Mesodermal cell (in vitro differentiated cells): ENCODE measurements around the gene UTP4.

Source experiments
- H3K27ac ChIP-seq: 2 replicates; pipeline ENCODE4 v1.7.0; 2013; ENCODE audit warnings: mild to moderate bottlenecking, low read depth, low read length, moderate library complexity; ENCODE audit not compliant: severe bottlenecking
- H3K36me3 ChIP-seq: 2 replicates; pipeline ENCODE4 v1.7.1; 2013; ENCODE audit warnings: mild to moderate bottlenecking, low read length, moderate library complexity; ENCODE audit not compliant: control insufficient read depth, insufficient read depth
- H3K4me1 ChIP-seq: one replicate; pipeline ENCODE4 v1.7.1; 2013; ENCODE audit warnings: mild to moderate bottlenecking, low read length; ENCODE audit not compliant: insufficient read depth, control insufficient read depth, poor library complexity, severe bottlenecking
- H3K4me3 ChIP-seq: 2 replicates; pipeline ENCODE4 v1.7.0; 2013; ENCODE audit warnings: low read length, control low read depth, mild to moderate bottlenecking; ENCODE audit not compliant: insufficient read depth, poor library complexity, severe bottlenecking; ENCODE audit errors: extremely low read depth
- H3K9me3 ChIP-seq: 2 replicates; pipeline ENCODE4 v1.7.1; 2013; ENCODE audit warnings: mild to moderate bottlenecking, low read length, moderate library complexity; ENCODE audit not compliant: control insufficient read depth
- WGBS, 2 experiments: methylation state at CpG; one replicate each; pipeline ENCODE4 v1.1.5; 2013; ENCODE audit warnings: missing lambda C conversion rate in 2 of 2; ENCODE audit not compliant: insufficient coverage in 2 of 2; 5-methylcytosine and 5-hydroxymethylcytosine counted together

Gene UTP4

DNA sequence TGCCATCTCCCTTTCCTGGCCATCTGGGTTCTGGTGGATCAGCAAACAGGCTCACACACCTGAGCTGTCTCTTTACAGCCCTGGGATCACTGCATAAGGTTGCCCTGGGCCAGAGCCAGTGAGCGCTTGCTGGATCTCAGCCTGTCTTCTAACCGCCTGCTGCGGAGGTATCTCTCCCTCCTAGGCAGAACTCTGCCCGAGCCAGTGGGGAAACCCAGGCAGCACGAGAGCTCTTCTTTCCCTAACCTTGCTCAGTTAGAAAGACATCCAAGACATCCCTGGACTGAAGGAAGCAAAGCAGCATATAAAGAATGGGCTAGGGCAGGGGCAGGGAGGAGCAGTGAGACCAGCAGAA, 20.6 kb upstream of the UTP4 start:
- peaks cover 49% of the 10 kb centered on the region for H3K36me3 ChIP-seq
- H3K9me3 ChIP-seq, result no peaks in the 10 kb centered on the region
- H3K4me3 ChIP-seq, result no peak overlapping the region
- 93 to 94% methylated on average over 5 of the region's 5 CpGs for WGBS, 2 experiments
- no peak overlapping the region for H3K27ac ChIP-seq
- H3K4me1 ChIP-seq, result peaks cover 9% of the 10 kb centered on the region

DNA sequence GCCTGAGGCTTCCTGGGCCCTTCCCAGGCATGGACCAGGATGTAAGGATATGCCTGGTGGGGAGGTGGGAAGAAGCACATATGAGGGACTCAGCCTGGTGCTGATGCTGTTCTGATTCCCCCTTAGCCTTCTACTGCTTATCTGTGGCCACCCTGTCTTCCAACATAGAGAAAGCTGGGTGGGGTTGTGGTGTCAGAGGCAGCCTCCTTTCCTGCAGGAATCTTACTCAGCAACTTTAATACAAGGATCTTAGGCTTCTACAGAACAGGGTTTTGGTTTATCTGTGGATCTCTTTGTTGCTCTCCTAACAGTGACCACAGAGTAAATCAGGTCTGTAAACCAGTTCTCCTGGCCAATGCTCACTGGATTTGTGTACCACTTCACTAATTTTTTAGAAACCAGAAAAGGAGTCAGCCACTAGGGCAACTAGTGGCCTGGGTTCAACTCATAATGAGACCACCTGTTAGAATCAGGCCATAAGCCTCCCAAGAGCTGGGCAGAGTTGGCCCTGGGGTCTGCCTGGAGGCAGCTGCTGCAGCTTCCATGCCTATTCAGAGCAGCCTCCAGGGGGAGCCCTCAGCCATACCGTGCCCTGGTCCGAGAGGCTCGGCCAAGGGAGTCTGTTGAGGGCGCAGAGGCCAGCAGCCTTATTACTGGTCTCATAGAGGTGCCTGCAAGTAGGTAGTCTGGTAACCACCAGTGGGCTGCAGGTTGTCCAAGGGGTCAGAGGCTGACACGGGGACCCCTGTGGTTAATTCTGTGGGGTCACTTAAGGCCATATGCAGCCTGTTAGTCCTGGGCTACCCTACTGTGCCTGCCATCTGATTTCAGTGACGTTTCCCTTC, 19.9 kb upstream of the UTP4 start:
- no peak overlapping the region for H3K27ac ChIP-seq
- 72 to 88% methylated on average over 2 to 6 of the region's 6 CpGs for WGBS, 2 experiments
- peaks cover 6% of the 10 kb centered on the region for H3K4me1 ChIP-seq
- H3K36me3 ChIP-seq, result peaks cover 55% of the 10 kb centered on the region
- no peak overlapping the region for H3K4me3 ChIP-seq
- no peaks in the 10 kb centered on the region for H3K9me3 ChIP-seq

DNA sequence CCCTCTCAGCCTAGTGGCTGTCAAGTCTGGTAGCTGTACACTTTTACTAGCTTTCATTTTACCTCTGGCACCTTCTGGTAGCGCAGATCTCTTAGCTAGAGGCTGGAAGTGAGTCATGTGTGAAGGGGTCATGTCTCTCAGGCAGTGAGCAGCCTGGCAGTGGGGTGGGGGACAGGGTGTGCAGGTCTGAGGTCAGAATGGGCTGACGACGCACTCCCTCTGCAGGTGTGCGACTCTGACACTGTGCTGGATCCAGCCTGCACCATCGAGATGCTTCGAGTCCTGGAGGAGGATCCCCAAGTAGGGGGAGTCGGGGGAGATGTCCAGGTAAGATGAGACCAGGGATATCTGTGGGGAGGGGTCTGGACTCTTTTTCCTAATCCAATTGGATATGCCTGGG, 19.2 kb upstream of the UTP4 start:
- peaks cover 62% of the 10 kb centered on the region for H3K36me3 ChIP-seq
- WGBS, 2 experiments, result 95 to 96% methylated on average over 7 of the region's 7 CpGs

DNA sequence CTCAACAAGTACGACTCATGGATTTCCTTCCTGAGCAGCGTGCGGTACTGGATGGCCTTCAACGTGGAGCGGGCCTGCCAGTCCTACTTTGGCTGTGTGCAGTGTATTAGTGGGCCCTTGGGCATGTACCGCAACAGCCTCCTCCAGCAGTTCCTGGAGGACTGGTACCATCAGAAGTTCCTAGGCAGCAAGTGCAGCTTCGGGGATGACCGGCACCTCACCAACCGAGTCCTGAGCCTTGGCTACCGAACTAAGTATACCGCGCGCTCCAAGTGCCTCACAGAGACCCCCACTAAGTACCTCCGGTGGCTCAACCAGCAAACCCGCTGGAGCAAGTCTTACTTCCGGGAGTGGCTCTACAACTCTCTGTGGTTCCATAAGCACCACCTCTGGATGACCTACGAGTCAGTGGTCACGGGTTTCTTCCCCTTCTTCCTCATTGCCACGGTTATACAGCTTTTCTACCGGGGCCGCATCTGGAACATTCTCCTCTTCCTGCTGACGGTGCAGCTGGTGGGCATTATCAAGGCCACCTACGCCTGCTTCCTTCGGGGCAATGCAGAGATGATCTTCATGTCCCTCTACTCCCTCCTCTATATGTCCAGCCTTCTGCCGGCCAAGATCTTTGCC, 18.0 kb upstream of the UTP4 start:
- peaks cover 74% of the 10 kb centered on the region for H3K36me3 ChIP-seq
- H3K4me3 ChIP-seq, result no peak overlapping the region
- H3K27ac ChIP-seq, result no peak overlapping the region
- H3K4me1 ChIP-seq, result no peaks in the 10 kb centered on the region
- 95 to 98% methylated on average over 23 to 25 of the region's 25 CpGs for whole genome bisulfite sequencing, 2 experiments
- no peaks in the 10 kb centered on the region for H3K9me3 ChIP-seq

More for the DNA sequence above, 19.2 kb upstream of the UTP4 start:
- Histone ChIP-seq H3K27ac (no peak overlapping the region), H3K4me3 (no peak overlapping the region), H3K4me1 (peaks cover under 1% of the 10 kb centered on the region), H3K9me3 (no peaks in the 10 kb centered on the region)

DNA sequence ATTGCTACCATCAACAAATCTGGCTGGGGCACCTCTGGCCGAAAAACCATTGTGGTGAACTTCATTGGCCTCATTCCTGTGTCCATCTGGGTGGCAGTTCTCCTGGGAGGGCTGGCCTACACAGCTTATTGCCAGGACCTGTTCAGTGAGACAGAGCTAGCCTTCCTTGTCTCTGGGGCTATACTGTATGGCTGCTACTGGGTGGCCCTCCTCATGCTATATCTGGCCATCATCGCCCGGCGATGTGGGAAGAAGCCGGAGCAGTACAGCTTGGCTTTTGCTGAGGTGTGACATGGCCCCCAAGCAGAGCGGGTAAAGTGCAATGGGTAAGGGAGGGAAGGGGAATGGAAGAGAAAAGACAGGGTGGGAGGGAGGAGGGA, 17.5 kb upstream of the UTP4 start:
- H3K27ac ChIP-seq, result no peak overlapping the region
- peaks cover 74% of the 10 kb centered on the region for H3K36me3 ChIP-seq
- 94 to 96% methylated on average over 5 to 6 of the region's 6 CpGs for WGBS, 2 experiments
- H3K9me3 ChIP-seq, result no peaks in the 10 kb centered on the region
- no peak overlapping the region for H3K4me3 ChIP-seq
- H3K4me1 ChIP-seq, result no peaks in the 10 kb centered on the region

DNA sequence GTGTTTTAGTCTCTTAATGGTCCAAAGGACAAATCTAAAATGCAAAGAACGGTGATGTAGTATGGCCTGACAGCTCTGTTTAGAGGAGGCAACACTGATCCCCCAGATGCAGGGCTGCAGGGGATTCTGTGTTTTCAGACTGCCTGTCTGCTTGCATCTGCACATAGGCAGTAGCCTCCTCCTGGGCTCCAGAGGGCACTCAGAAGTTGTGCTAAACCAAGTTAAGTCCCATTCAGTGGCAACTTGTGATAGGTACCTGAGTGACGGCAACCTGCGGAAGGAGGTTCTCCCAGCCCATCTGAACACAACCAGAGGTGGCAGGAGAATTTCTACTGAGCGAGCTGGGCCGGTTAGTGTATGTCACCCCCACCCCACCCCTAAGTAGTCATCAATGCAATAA, 17.1 kb upstream of the UTP4 start:
- peaks cover 75% of the 10 kb centered on the region for H3K36me3 ChIP-seq
- H3K27ac ChIP-seq, result no peak overlapping the region
- 95 to 98% methylated on average over 3 of the region's 5 CpGs for WGBS, 2 experiments
- H3K4me1 ChIP-seq, result no peaks in the 10 kb centered on the region
- no peak overlapping the region for H3K4me3 ChIP-seq
- H3K9me3 ChIP-seq, result no peaks in the 10 kb centered on the region

DNA sequence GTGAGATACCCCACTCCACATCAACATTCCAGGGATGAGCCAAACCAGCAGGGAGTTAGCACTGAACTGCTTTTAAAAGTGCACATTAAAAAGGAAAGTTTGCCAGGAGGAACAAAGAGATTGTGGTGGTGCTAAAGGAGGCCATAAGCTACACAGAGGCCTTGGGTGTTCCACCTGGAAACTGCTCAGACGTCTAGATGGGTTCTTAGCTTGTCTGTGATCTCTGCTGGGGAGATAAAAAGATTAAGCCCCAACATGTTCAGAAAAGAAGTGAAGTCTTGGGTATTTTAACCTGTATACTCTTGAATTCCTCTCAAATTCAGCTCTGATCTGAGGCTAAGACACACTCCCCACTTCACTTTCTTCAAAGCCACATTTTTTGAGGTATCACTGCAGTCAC, 16.6 kb upstream of the UTP4 start:
- H3K36me3 ChIP-seq, result peaks cover 75% of the 10 kb centered on the region
- WGBS, 2 experiments, result 60 to 71% methylated on average over 1 of the region's 1 CpG
- H3K4me3 ChIP-seq, result no peak overlapping the region
- H3K9me3 ChIP-seq, result no peaks in the 10 kb centered on the region
- H3K27ac ChIP-seq, result no peak overlapping the region
- H3K4me1 ChIP-seq, result no peaks in the 10 kb centered on the region

DNA sequence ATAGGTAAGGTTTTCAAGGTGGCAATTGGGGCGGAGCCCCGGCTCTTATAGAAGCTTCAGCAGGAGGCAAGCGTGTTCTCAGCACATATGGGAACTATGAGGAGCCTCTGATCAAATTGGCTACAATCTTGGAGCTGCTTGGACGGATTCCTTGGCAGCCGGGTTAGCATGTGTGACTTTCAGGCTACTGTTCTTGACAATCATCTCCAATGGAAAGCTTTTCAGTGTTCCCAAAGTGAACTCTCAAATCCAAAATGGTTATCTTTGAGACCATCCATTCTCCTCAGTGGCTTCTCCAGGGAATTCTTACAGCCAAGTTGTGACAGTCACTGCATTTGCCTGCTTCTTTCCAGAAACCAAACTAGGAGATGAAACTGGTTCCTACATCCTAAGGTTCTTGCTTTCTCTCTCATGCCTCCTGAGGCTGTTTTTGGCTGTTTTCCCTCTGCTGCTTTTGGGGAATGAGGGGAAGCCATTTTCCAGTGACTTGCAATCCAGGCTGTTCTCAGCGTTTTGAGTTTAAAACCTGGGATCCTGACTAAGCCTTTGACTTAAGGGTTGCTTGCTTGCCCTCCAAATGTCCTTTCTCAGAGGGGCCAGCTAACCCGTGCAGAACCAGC, 16.1 kb upstream of the UTP4 start:
- Histone ChIP-seq H3K36me3 (peaks cover 80% of the 10 kb centered on the region), H3K27ac (no peak overlapping the region), H3K4me3 (no peak overlapping the region), H3K4me1 (no peaks in the 10 kb centered on the region), H3K9me3 (no peaks in the 10 kb centered on the region)
- WGBS, 2 experiments, result 97 to 98% methylated on average over 6 to 7 of the region's 7 CpGs

DNA sequence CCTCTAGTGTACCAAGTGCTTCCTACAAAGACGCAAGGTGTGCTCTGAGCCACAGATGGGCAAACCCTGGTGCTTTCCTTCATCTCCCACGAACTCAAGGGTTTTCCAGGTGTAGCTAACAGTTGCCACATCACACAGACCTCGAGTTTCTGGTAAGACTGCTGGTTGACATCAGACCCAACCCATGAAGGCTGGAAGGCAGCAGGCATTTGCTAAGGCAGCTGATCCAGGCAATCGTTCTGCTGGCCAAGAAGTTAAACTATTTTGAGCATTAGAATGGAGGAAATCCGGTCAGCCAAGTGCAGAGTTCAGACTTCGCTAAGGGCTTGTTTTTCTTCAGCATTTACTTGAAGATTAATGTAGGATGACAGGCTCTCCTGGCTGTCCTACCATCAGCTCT, 15.5 kb upstream of the UTP4 start:
- Histone ChIP-seq H3K9me3 (no peaks in the 10 kb centered on the region), H3K36me3 (peaks cover 80% of the 10 kb centered on the region), H3K4me3 (no peak overlapping the region), H3K27ac (no peak overlapping the region), H3K4me1 (no peaks in the 10 kb centered on the region)
- 93 to 98% methylated on average over 6 of the region's 6 CpGs for WGBS, 2 experiments

DNA sequence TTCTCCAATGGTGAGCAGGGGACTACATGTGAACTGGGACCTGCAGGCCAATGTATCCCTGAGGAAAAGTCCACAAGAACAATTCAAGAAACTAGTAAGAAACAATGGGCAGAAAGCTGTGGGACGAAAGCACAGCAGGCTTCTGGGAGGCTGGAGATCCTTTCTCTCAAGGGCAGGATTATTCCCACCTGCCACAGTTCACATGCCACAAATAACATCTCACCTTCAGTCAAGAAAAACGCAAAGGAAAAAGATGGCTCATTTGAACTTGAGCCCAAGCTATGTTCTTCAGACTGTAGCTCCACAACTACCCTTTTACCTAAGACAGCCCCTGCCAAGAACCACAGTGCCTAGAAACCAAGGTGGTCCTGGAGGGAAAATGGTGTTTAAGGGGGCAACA, 14.0 kb upstream of the UTP4 start:
- Histone ChIP-seq H3K4me3 (no peak overlapping the region), H3K36me3 (peaks cover 90% of the 10 kb centered on the region)
- WGBS, 2 experiments, result 100% methylated on average over 1 to 2 of the region's 2 CpGs

DNA sequence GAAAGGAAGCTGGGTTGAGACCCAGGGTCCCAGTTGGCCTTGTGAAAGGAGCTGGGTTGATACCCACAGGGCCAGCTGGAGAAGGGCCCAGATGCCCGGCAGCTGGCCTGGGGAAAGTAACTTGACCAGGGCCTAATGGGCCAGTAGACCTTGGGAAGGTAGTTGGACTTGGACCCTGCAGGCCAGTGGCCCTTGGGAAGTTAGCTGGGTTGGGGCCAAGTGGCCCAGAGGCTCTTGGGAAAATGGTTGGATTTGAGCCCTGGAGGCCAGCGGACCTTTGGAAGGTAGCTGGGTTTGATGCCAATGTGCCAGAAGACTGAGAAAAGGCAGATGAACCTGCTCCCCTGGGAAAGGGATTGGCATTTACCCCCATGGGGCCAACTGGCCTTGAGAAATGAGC, 13.5 kb upstream of the UTP4 start:
- Histone ChIP-seq H3K27ac (no peak overlapping the region), H3K4me3 (no peak overlapping the region), H3K36me3 (peaks cover 93% of the 10 kb centered on the region), H3K9me3 (no peaks in the 10 kb centered on the region), H3K4me1 (no peaks in the 10 kb centered on the region)
- WGBS, 2 experiments, result 95 to 100% methylated on average over 2 of the region's 2 CpGs

More for the DNA sequence above, 14.0 kb upstream of the UTP4 start:
- Histone ChIP-seq H3K9me3 (no peaks in the 10 kb centered on the region), H3K4me1 (no peaks in the 10 kb centered on the region), H3K27ac (no peak overlapping the region)
